ENCODE results near the gene APOL4. TPM values are rescaled to one million over a fixed set of nuclear protein-coding genes. Genes with fewer than 3 reads are reported as not detected.

APOL4 gene
- total RNA-seq, 1 donor from 2014 or later, result not detected

DNA sequence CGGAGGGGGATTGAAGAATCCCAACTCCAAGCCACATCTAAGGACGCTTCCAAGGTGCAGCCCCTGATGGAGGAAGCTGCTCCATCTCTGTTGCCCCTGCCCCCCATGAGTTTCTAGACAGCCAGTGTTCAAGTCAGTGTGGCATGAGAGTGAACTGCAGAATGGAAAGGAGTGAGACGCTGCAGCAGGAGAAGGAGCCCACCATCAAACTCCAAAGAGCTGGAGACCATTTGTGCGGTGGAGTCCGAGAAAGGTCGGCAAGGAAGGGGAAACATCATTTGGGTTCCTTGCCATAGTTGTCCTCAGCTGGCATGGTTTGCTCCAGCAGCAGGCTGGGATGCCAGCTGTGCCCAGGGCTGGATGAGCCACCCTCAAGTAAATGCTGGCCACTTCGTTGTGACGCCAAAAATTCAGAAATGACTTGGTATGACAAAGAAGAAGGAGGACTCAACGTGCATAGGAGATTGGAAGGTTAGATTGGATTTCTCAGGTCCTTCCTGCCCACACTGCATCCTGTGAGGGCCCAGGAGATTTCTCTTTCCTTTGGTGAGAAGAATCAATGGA lies 21.4 kb upstream of the APOL4 start:
- H3K4me1 Mint-ChIP-seq (ENCODE audit: low read depth, unreplicated experiment), result peaks cover 15% of the 10 kb centered on the region
- FAIRE-seq (no peak), DNase-seq (ENCODE audit: low read depth) (no peak)
- no peak overlapping the region for H3K4me2 ChIP-seq (ENCODE audit: low read length)
- no peaks in the 10 kb centered on the region for H3K9me3 Mint-ChIP-seq (ENCODE audit: unreplicated experiment)
- H3K4me3 ChIP-seq (ENCODE audit: insufficient read depth, low read depth, low read length), result no peak overlapping the region
- H2AFZ ChIP-seq (ENCODE audit: low read depth, low read length), result no peak overlapping the region
- no peak for TF ChIP-seq EZH2 (IDR thresholded peaks at IDR 0.05; ENCODE audit: insufficient read depth, low read length)
- TF ChIP-seq, protein P1, sequence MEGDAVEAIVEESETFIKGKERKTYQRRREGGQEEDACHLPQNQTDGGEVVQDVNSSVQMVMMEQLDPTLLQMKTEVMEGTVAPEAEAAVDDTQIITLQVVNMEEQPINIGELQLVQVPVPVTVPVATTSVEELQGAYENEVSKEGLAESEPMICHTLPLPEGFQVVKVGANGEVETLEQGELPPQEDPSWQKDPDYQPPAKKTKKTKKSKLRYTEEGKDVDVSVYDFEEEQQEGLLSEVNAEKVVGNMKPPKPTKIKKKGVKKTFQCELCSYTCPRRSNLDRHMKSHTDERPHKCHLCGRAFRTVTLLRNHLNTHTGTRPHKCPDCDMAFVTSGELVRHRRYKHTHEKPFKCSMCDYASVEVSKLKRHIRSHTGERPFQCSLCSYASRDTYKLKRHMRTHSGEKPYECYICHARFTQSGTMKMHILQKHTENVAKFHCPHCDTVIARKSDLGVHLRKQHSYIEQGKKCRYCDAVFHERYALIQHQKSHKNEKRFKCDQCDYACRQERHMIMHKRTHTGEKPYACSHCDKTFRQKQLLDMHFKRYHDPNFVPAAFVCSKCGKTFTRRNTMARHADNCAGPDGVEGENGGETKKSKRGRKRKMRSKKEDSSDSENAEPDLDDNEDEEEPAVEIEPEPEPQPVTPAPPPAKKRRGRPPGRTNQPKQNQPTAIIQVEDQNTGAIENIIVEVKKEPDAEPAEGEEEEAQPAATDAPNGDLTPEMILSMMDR (IDR thresholded peaks at IDR 0.05; ENCODE audit: insufficient read depth, low read depth, low read length), result no peak
- peaks cover 9% of the 10 kb centered on the region for H3K27me3 ChIP-seq (ENCODE audit: insufficient read depth, low read length)
- no peak overlapping the region for H3K27ac ChIP-seq (ENCODE audit: low read depth, low read length)
- peaks cover 17% of the 10 kb centered on the region for H3K36me3 Mint-ChIP-seq (ENCODE audit: low read depth, unreplicated experiment)
- no peaks in the 10 kb centered on the region for H3K9me3 ChIP-seq (ENCODE audit: insufficient read depth, low read depth, low read length)
- H3K4me1 ChIP-seq (ENCODE audit: insufficient read depth, low read length), result no peaks in the 10 kb centered on the region
- H3K27me3 Mint-ChIP-seq (ENCODE audit: low read depth, unreplicated experiment), result peaks cover 9% of the 10 kb centered on the region
- H3K9ac ChIP-seq (ENCODE audit: low read length), result no peak overlapping the region
- H4K20me1 ChIP-seq (ENCODE audit: insufficient read depth, low read length), result no peaks in the 10 kb centered on the region
- H3K36me3 ChIP-seq (ENCODE audit: insufficient read depth, low read length), result peaks cover 2% of the 10 kb centered on the region
- H3K27ac Mint-ChIP-seq (ENCODE audit: unreplicated experiment), result no peak overlapping the region
- H3K79me2 ChIP-seq (ENCODE audit: insufficient read depth, low read length), result no peaks in the 10 kb centered on the region
- no peak overlapping the region for H3K4me3 Mint-ChIP-seq (ENCODE audit: unreplicated experiment)

DNA sequence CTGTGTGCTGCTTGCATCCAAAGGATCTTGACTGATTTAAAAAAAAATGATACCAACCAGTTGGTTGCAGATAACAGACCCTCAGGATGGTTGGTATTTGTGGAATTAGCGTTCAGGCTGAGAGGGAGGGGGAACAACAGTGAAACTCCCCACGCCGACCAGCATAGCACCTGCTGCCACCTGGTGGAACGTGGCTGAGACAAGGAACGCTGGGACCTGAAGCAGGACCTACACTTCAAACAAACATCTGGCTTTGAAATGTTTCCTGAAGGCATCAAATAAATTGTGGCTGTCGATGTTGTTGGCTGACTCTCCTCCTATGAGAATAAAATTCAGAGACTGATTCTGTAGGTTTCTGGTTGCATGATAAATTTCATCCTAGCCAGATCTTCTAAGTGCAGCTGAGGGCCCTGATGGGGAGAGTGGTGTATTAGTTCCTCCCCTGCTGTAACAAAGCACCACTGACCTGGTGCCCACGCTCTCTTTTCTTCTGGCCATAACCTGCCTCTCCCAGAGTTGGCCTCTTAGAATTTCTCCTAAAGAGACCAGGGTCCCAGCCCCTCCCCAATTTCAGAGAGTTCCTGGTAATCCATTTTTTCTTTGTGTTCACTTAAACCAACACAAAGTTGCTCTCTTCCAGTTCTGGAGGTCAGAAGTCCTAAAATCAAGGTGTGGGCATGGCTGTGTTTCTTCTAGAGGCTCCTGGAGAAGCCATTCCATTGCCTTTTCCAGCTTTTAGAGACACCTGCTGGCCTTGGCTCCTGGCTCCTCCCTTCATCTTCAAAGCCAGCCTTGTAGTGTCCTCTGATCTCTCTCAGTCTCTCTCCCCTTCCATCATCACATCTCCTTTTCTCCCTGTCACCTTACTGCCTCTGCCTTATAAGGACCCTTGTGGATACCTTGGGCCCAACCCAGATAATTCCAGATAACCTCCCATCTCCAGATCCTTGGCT lies 20.5 kb upstream of the APOL4 start:
- H3K4me2 ChIP-seq (ENCODE audit: low read length), result peak overlapping the region; percentile 37
- Mint-ChIP-seq H3K27me3 (ENCODE audit: low read depth, unreplicated experiment) (peaks cover 14% of the 10 kb centered on the region), H3K4me1 (ENCODE audit: low read depth, unreplicated experiment) (peaks cover 15% of the 10 kb centered on the region), H3K27ac (ENCODE audit: unreplicated experiment) (no peak overlapping the region), H3K9me3 (ENCODE audit: unreplicated experiment) (no peaks in the 10 kb centered on the region), H3K4me3 (ENCODE audit: unreplicated experiment) (peak overlapping the region; percentile 40), H3K36me3 (ENCODE audit: low read depth, unreplicated experiment) (peaks cover 11% of the 10 kb centered on the region)
- no peaks in the 10 kb centered on the region for H3K4me1 ChIP-seq (ENCODE audit: insufficient read depth, low read length)
- no peak overlapping the region for H3K9ac ChIP-seq (ENCODE audit: low read length)
- no peak overlapping the region for H2AFZ ChIP-seq (ENCODE audit: low read depth, low read length)
- H3K27me3 ChIP-seq (ENCODE audit: insufficient read depth, low read length), result peaks cover 18% of the 10 kb centered on the region
- FAIRE-seq, result peak; percentile 56
- peak; percentile 40 for DNase-seq (ENCODE audit: low read depth)
- TF ChIP-seq, protein P1 (IDR thresholded peaks at IDR 0.05; ENCODE audit: insufficient read depth, low read depth, low read length), result peak; percentile 65
- no peak for TF ChIP-seq EZH2 (IDR thresholded peaks at IDR 0.05; ENCODE audit: insufficient read depth, low read length)
- H3K79me2 ChIP-seq (ENCODE audit: insufficient read depth, low read length), result no peaks in the 10 kb centered on the region
- no peak overlapping the region for H3K4me3 ChIP-seq (ENCODE audit: insufficient read depth, low read depth, low read length)
- no peaks in the 10 kb centered on the region for H3K36me3 ChIP-seq (ENCODE audit: insufficient read depth, low read length)
- no peaks in the 10 kb centered on the region for H4K20me1 ChIP-seq (ENCODE audit: insufficient read depth, low read length)
- H3K27ac ChIP-seq (ENCODE audit: low read depth, low read length), result no peak overlapping the region
- no peaks in the 10 kb centered on the region for H3K9me3 ChIP-seq (ENCODE audit: insufficient read depth, low read depth, low read length)

Measured in astrocyte (in vitro differentiated cells and primary cell).